CD4-positive, alpha-beta T cell treated with Interferon gamma for 1 hour (primary cell): ENCODE data around the gene HMGA1.

Experiments
- DNase-seq: peaks from one replicate; pipeline ENCODE4 v3.0.0-alpha.2; 2020

Gene HMGA1

GRCh38 chr6:34225551-34225950 is 11.1 kb upstream of the HMGA1 start:
- no peak for DNase-seq

- DNase-seq, result no peak
Measured at GRCh38 chr6:34226066-34226465, 10.6 kb upstream of the HMGA1 start.

GRCh38 chr6:34226731-34227586 is 9.7 kb upstream of the HMGA1 start:
- DNase-seq, result peak; percentile 30

- DNase-seq, result no peak
Measured at GRCh38 chr6:34227761-34228421, 8.8 kb upstream of the HMGA1 start.

GRCh38 chr6:34229877-34230276 is 6.8 kb upstream of the HMGA1 start:
- no peak for DNase-seq

- no peak for DNase-seq
Measured at GRCh38 chr6:34230653-34231371, 5.9 kb upstream of the HMGA1 start.

- DNase-seq, result no peak
Measured at GRCh38 chr6:34231566-34232336, 4.9 kb upstream of the HMGA1 start.

- no peak for DNase-seq
Measured at GRCh38 chr6:34232901-34233300, 3.8 kb upstream of the HMGA1 start.

- DNase-seq, result no peak
Measured at GRCh38 chr6:34233867-34234266, 2.8 kb upstream of the HMGA1 start.

GRCh38 chr6:34234667-34235306 is 1.9 kb upstream of the HMGA1 start:
- DNase-seq, result no peak

GRCh38 chr6:34235307-34236130 is 1.2 kb upstream of the HMGA1 start:
- peak; percentile 73 for DNase-seq

GRCh38 chr6:34236131-34236442 is 586 bp upstream of the HMGA1 start:
- DNase-seq, result peak; percentile 68

- DNase-seq, result peak; percentile 23
Measured at GRCh38 chr6:34237316-34237721, 646 bp downstream of the HMGA1 start.

GRCh38 chr6:34237722-34238584 is 1.3 kb downstream of the HMGA1 start:
- peak; percentile 68 for DNase-seq

GRCh38 chr6:34238585-34239499 is 2.2 kb downstream of the HMGA1 start:
- no peak for DNase-seq

- no peak for DNase-seq
Measured at GRCh38 chr6:34239500-34239825, 2.8 kb downstream of the HMGA1 start.

GRCh38 chr6:34239893-34240292 is 3.2 kb downstream of the HMGA1 start:
- DNase-seq, result no peak

GRCh38 chr6:34240329-34241248 is 3.9 kb downstream of the HMGA1 start:
- no peak for DNase-seq
